Measurements from ENCODE around the gene DDTL.
"Not testable (repeated sequence)": the region's sequence is repeated elsewhere in the genome, so short reads cannot be mapped to it uniquely, and the experiment has no call there.

The DDTL gene

DNA sequence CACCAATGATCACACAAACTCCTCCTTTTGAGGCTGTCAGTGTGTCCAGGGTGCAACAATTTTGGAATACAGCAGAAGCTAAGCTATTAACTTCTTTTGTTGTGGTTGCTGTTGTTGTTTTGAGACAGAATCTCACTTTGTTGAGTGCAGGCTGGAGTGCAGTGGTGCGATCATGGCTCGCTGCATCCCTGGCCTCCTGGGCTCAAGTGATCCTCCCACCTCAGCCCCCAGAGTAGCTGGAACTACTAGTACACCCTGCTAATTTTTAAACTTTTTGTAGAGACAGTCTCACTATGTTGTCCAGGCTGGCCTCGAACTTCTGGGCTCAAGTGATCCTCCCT lies 27.7 kb upstream of the DDTL start:
- TF ChIP-seq SUZ12 (IDR thresholded peaks at IDR 0.05; ENCODE audit: extremely low read depth, insufficient read depth, insufficient read length) (no peak), YY1 (IDR thresholded peaks at IDR 0.05; ENCODE audit: insufficient read depth, insufficient read length) (no peak), ZNF274 (IDR thresholded peaks at IDR 0.05; ENCODE audit: low read depth, low read length) (no peak)
- Histone ChIP-seq H3K36me3 (ENCODE audit: insufficient read depth, insufficient read length, low read length) (no peaks in the 10 kb centered on the region), H3K9ac (ENCODE audit: insufficient read length, low read depth) (no peak overlapping the region), H3K27me3 (ENCODE audit: insufficient read depth, insufficient read length) (no peaks in the 10 kb centered on the region), H3K9me3 (ENCODE audit: insufficient read depth, low read length) (no peaks in the 10 kb centered on the region), H3K4me3 (ENCODE audit: insufficient read length, low read depth) (no peak overlapping the region), H3K4me1 (ENCODE audit: insufficient read depth, insufficient read length) (no peaks in the 10 kb centered on the region)
- DNase-seq (ENCODE audit: low read depth, low spot score) = no peak

DNA sequence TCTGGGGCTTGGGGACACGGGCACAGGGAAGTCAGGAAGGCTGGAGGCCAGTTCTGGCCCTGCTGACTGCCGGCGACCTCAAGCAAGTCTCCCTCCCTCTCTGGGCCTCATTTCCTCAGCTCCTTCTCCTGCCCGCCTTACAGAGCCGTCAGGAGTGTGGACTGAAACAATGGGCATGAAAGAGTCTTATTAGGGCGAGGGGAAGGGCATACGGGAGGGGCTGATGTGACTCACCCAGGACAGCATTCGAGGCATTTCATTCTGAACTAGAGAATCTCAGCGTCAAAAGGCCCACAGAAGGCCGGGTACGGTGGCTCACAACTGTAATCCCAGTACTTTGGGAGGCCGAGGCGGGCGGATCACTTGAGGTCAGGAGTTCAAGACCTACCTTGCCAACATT lies 26.5 kb upstream of the DDTL start:
- H3K36me3 ChIP-seq (ENCODE audit: insufficient read depth, insufficient read length, low read length); H3K4me1 ChIP-seq (ENCODE audit: insufficient read depth, insufficient read length); H3K4me3 ChIP-seq (ENCODE audit: insufficient read length, low read depth); H3K9ac ChIP-seq (ENCODE audit: insufficient read length, low read depth); DNase-seq (ENCODE audit: low read depth, low spot score); H3K27me3 ChIP-seq (ENCODE audit: insufficient read depth, insufficient read length); H3K9me3 ChIP-seq (ENCODE audit: insufficient read depth, low read length): not testable (repeated sequence)

DNA sequence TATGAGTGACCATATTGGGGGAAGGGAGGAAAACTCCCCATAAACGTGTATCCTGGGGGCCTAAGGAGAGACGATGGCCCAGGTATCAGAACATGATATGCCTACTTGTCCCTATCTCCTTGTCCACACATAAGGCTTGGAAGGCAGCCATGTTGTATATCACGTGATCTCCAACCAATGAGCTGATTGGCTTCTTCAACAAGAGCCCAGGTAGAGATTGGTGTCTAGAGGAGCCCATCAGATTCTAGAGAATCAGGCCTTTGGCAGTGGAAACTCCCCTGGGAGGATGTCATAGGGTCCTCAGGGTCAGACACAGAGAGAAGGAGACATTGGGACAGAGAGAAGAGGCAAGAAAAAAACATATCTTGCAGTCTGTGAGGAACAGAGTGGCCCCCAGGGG lies 19.3 kb upstream of the DDTL start:
- H3K9ac ChIP-seq (ENCODE audit: insufficient read length, low read depth); H3K36me3 ChIP-seq (ENCODE audit: insufficient read depth, insufficient read length, low read length); H3K4me3 ChIP-seq (ENCODE audit: insufficient read length, low read depth); H3K4me1 ChIP-seq (ENCODE audit: insufficient read depth, insufficient read length); H3K27me3 ChIP-seq (ENCODE audit: insufficient read depth, insufficient read length); DNase-seq (ENCODE audit: low read depth, low spot score); H3K9me3 ChIP-seq (ENCODE audit: insufficient read depth, low read length): not testable (repeated sequence)

DNA sequence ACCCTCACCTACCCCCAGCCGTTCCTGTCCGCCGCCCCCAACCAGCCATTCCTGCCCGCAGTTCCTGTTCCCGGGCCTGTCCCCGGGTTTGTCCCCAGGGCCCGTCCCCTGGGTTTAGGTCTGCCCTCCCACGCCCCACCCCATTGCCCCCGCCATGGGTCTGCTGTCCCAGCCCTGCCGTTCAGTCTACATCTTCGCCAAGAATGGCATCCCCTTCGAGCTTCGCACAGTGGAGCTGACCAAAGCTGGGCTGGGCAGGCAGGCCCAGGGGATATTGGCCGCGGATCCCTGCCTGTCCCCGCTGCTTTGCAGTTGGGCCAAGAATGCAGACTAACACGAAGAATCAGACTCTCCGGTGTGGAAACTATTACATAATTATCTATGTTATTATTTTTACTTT lies 16.9 kb upstream of the DDTL start:
- not testable (repeated sequence) for H3K9ac ChIP-seq (ENCODE audit: insufficient read length, low read depth); H3K36me3 ChIP-seq (ENCODE audit: insufficient read depth, insufficient read length, low read length); H3K9me3 ChIP-seq (ENCODE audit: insufficient read depth, low read length); H3K4me1 ChIP-seq (ENCODE audit: insufficient read depth, insufficient read length); H3K27me3 ChIP-seq (ENCODE audit: insufficient read depth, insufficient read length); H3K4me3 ChIP-seq (ENCODE audit: insufficient read length, low read depth); DNase-seq (ENCODE audit: low read depth, low spot score)

DNA sequence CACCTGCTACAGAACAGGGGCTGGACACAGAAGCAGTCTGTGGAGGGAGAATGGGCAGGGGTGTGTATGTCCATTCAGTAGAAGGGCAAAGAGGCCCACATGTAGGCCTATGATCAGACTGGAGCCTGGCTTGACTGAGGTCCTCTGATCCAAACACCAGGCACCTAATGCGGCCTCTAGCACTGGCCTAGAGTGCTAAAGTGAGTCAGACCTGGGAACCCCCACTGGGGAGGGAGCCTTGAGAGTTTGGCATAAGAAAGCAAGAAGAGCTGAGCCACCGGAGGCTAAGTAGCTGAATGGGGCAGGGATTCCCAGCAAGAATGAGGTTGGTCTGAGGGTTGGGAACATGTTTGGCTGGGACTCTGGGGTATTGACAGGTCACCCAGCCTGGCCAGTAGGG lies 15.3 kb upstream of the DDTL start:
- peak; percentile 52 for DNase-seq (ENCODE audit: low read depth, low spot score)

DNA sequence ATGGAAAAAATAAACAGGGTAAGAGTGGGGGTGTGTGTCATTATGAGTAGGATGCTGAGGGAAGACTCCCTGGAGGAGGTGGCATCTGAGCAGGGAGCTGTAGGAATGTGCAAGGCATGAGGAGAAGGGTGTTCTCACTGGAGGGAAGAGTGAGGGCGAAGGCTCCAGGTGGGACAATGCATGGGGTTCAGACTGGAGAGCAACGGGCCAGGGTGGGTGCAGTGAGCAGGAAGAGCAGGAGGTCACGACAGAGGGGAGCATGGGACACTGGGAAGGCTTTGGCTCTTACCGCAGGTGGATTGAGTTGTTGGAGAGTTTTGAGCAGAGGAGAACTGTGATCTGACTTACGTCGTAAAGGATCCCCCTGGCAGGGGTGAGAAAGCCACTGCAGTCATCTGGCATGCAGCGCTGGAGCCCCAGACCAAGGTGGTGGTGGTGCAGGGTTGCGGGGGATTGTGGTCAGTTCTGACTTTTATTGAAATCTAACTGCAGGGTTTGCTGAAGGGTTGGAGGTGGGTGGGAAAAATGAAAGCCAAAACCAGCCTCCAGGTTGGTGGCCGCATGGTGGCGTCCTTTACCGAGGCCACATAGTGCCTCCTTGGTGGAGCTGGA lies 13.8 kb upstream of the DDTL start:
- H3K4me3 ChIP-seq (ENCODE audit: insufficient read length, low read depth); H3K27me3 ChIP-seq (ENCODE audit: insufficient read depth, insufficient read length); H3K4me1 ChIP-seq (ENCODE audit: insufficient read depth, insufficient read length); H3K36me3 ChIP-seq (ENCODE audit: insufficient read depth, insufficient read length, low read length); H3K9ac ChIP-seq (ENCODE audit: insufficient read length, low read depth); DNase-seq (ENCODE audit: low read depth, low spot score); H3K9me3 ChIP-seq (ENCODE audit: insufficient read depth, low read length): not testable (repeated sequence)

More for the DNA sequence above, 15.3 kb upstream of the DDTL start:
- not testable (repeated sequence) for H3K36me3 ChIP-seq (ENCODE audit: insufficient read depth, insufficient read length, low read length); H3K9ac ChIP-seq (ENCODE audit: insufficient read length, low read depth); H3K4me3 ChIP-seq (ENCODE audit: insufficient read length, low read depth); H3K27me3 ChIP-seq (ENCODE audit: insufficient read depth, insufficient read length); H3K4me1 ChIP-seq (ENCODE audit: insufficient read depth, insufficient read length); H3K9me3 ChIP-seq (ENCODE audit: insufficient read depth, low read length)

- DNase-seq (ENCODE audit: low read depth, low spot score); H3K4me1 ChIP-seq (ENCODE audit: insufficient read depth, insufficient read length); H3K4me3 ChIP-seq (ENCODE audit: insufficient read length, low read depth); H3K9me3 ChIP-seq (ENCODE audit: insufficient read depth, low read length); H3K9ac ChIP-seq (ENCODE audit: insufficient read length, low read depth); H3K36me3 ChIP-seq (ENCODE audit: insufficient read depth, insufficient read length, low read length); H3K27me3 ChIP-seq (ENCODE audit: insufficient read depth, insufficient read length): not testable (repeated sequence)
Measured at GRCh38 chr22:23953485-23953884, 13.2 kb upstream of the DDTL start.

GRCh38 chr22:23954193-23954990 lies 12.3 kb upstream of the DDTL start:
- H3K9ac ChIP-seq (ENCODE audit: insufficient read length, low read depth); H3K4me3 ChIP-seq (ENCODE audit: insufficient read length, low read depth); H3K9me3 ChIP-seq (ENCODE audit: insufficient read depth, low read length); H3K27me3 ChIP-seq (ENCODE audit: insufficient read depth, insufficient read length); DNase-seq (ENCODE audit: low read depth, low spot score); H3K4me1 ChIP-seq (ENCODE audit: insufficient read depth, insufficient read length); H3K36me3 ChIP-seq (ENCODE audit: insufficient read depth, insufficient read length, low read length): not testable (repeated sequence)

DNA sequence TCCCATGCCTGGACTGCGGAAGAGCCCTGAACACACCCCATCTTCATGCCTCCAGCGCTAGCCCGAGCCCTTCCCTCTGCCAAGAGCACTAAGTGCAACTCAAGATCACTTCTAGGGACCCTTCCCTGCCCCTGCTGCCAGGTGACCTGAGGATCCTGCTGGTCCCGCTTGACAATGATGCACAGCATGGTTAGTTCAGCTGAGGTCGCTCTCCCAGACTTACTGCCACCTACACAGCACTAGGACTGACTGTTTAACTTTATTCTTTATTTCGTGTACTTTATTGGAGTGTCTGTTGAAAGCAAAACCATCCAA lies 11.7 kb upstream of the DDTL start:
- not testable (repeated sequence) for H3K36me3 ChIP-seq (ENCODE audit: insufficient read depth, insufficient read length, low read length); H3K4me1 ChIP-seq (ENCODE audit: insufficient read depth, insufficient read length); DNase-seq (ENCODE audit: low read depth, low spot score); H3K4me3 ChIP-seq (ENCODE audit: insufficient read length, low read depth); H3K9ac ChIP-seq (ENCODE audit: insufficient read length, low read depth); H3K9me3 ChIP-seq (ENCODE audit: insufficient read depth, low read length); H3K27me3 ChIP-seq (ENCODE audit: insufficient read depth, insufficient read length)

DNA sequence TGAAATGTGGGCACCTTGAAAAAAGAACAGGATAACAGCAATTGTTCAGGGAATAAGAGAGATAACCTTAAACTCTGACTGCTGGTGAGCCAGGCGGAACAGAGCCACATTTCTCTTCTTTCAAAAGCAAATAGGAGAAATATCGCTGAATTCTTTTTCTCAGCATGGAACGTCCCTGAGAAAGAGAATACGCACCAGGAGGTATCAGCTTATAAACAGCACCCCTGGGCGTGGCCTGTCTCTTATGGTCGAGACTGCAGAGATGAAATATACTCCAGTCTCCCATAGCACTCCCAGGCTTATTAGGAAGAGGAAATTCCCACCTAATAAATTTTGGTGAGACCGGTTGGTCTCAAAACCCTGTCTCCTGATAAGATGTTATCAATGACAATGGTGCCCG lies 10.8 kb upstream of the DDTL start:
- H3K36me3 ChIP-seq (ENCODE audit: insufficient read depth, insufficient read length, low read length); H3K9ac ChIP-seq (ENCODE audit: insufficient read length, low read depth): not testable (repeated sequence)

GRCh38 chr22:23956301-23956900 lies 10.3 kb upstream of the DDTL start:
- H3K9me3 ChIP-seq (ENCODE audit: insufficient read depth, low read length); H3K9ac ChIP-seq (ENCODE audit: insufficient read length, low read depth); H3K36me3 ChIP-seq (ENCODE audit: insufficient read depth, insufficient read length, low read length); H3K4me1 ChIP-seq (ENCODE audit: insufficient read depth, insufficient read length); H3K4me3 ChIP-seq (ENCODE audit: insufficient read length, low read depth); H3K27me3 ChIP-seq (ENCODE audit: insufficient read depth, insufficient read length): not testable (repeated sequence)
- DNase-seq (ENCODE audit: low read depth, low spot score) = peak; percentile 60

More for the DNA sequence above, 10.8 kb upstream of the DDTL start:
- not testable (repeated sequence) for H3K4me1 ChIP-seq (ENCODE audit: insufficient read depth, insufficient read length); H3K9me3 ChIP-seq (ENCODE audit: insufficient read depth, low read length); DNase-seq (ENCODE audit: low read depth, low spot score); H3K27me3 ChIP-seq (ENCODE audit: insufficient read depth, insufficient read length); H3K4me3 ChIP-seq (ENCODE audit: insufficient read length, low read depth)
